DMS114 treated with DMSO at 0.1 percent for 48 hours (cell line): ENCODE data around the gene NADK.
"Not testable (repeated sequence)": the region's sequence is repeated elsewhere in the genome, so short reads cannot be mapped to it uniquely, and the experiment has no call there.

ENCODE experiments used
- DNase-seq: peaks from one replicate; lab custom pipeline; 2025; ENCODE audit not compliant: unreplicated experiment; lab: John Stamatoyannopoulos, UW

The NADK gene

GRCh38 chr1:1707897-1708296, 70.4 kb downstream of the NADK start:
- not testable (repeated sequence) for DNase-seq

- not testable (repeated sequence) for DNase-seq
Measured at GRCh38 chr1:1707241-1707640, 71.0 kb downstream of the NADK start.

GRCh38 chr1:1705623-1706022, 72.6 kb downstream of the NADK start:
- not testable (repeated sequence) for DNase-seq

- not testable (repeated sequence) for DNase-seq
Measured at GRCh38 chr1:1704284-1704957, 73.8 kb downstream of the NADK start.

- DNase-seq: no peak
Measured at GRCh38 chr1:1703796-1704195, 74.5 kb downstream of the NADK start.

GRCh38 chr1:1702506-1702905, 75.8 kb downstream of the NADK start:
- not testable (repeated sequence) for DNase-seq
